Measurements from ENCODE around the gene CD3E.

GRCh38 chr11:118294053-118294452 is 10.5 kb upstream of the CD3E start:
- TF ChIP-seq, protein P1, sequence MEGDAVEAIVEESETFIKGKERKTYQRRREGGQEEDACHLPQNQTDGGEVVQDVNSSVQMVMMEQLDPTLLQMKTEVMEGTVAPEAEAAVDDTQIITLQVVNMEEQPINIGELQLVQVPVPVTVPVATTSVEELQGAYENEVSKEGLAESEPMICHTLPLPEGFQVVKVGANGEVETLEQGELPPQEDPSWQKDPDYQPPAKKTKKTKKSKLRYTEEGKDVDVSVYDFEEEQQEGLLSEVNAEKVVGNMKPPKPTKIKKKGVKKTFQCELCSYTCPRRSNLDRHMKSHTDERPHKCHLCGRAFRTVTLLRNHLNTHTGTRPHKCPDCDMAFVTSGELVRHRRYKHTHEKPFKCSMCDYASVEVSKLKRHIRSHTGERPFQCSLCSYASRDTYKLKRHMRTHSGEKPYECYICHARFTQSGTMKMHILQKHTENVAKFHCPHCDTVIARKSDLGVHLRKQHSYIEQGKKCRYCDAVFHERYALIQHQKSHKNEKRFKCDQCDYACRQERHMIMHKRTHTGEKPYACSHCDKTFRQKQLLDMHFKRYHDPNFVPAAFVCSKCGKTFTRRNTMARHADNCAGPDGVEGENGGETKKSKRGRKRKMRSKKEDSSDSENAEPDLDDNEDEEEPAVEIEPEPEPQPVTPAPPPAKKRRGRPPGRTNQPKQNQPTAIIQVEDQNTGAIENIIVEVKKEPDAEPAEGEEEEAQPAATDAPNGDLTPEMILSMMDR (IDR thresholded peaks at IDR 0.05), result no peak
- TF ChIP-seq POLR2A (IDR thresholded peaks at IDR 0.05), result no peak

All from body of pancreas (tissue), 4 donors.